Breast epithelium (tissue), 4 donors: Measurements from ENCODE around the gene HCLS1. TPM values are rescaled to one million over a fixed set of nuclear protein-coding genes. Genes with fewer than 3 reads are reported as not detected.

Experiments used
- DNase-seq, 2 donors: peaks; one replicate each; pipeline ENCODE4 v3.0.0-alpha.2; 2019; ENCODE audit warnings: low spot score in 2 of 2
- H3K27ac ChIP-seq, 2 donors: fragments of 200-600 bp; sonication (generic) in 1 of 2; one replicate each; pipeline ENCODE4 v1.5.1; 2016 to 2019; ENCODE audit warnings: mild to moderate bottlenecking in 1 of 2
- H3K27me3 ChIP-seq, 2 donors: fragments of 200-600 bp; sonication (generic) in 1 of 2; one replicate each; pipeline versions ENCODE4 v1.5.1 to v1.6.0; 2017 to 2019; ENCODE audit warnings: control low read depth in 1 of 2, mild to moderate bottlenecking in 1 of 2
- H3K36me3 ChIP-seq: fragments of 200-600 bp; one replicate; pipeline ENCODE4 v1.5.1; 2019
- H3K4me1 ChIP-seq, 2 donors: fragments of 200-600 bp; sonication (generic); one replicate each; pipeline ENCODE4 v1.5.1; 2016 to 2019; ENCODE audit warnings: control low read depth in 1 of 2
- H3K4me3 ChIP-seq, 3 donors: fragments of 200-600 bp; sonication (generic); 1 replicate in 2 of 3; 2 replicates in 1 of 3; pipeline ENCODE4 v1.5.1; 2016 to 2019; ENCODE audit warnings: mild to moderate bottlenecking in 3 of 3, moderate library complexity in 2 of 3
- H3K9me3 ChIP-seq, 2 donors: fragments of 200-600 bp; sonication (generic) in 1 of 2; one replicate each; pipeline ENCODE4 v1.5.1; 2016 to 2019; ENCODE audit warnings: control low read depth in 1 of 2
- POLR2A ChIP-seq: fragments of 450-650 bp; IDR thresholded peaks from one replicate; pipeline ENCODE4 v1.6.1; 2016; ENCODE audit warnings: antibody characterized with exemption, mild to moderate bottlenecking, moderate library complexity
- POLR2AphosphoS5 ChIP-seq, 3 donors: sonication (generic); formaldehyde crosslinking; IDR thresholded peaks; one replicate each; pipeline ENCODE4 v1.6.1; 2017; ENCODE audit warnings: antibody characterized with exemption in 3 of 3
- intact Hi-C: fragments of 100-400 bp; cut with DNase I; formaldehyde crosslinking; loops from one replicate; pipeline ENCODE4 v1.15.1; 2023; ENCODE audit warnings: low total_unique reads
- total RNA-seq, 3 donors: library from RNA; depleted of rRNA; stranded (reverse); fragments of >200 nt; gene quantifications; one replicate each; pipeline ENCODE4 v1.1.0, GENCODE V29; 2016
- TF ChIP-seq, protein P1 (sequence below), 3 donors: fragments of 450-650 bp; IDR thresholded peaks; one replicate each; pipeline ENCODE4 v1.5.1; 2016 to 2017; ENCODE audit warnings: antibody characterized with exemption in 3 of 3, mild to moderate bottlenecking in 3 of 3, moderate library complexity in 3 of 3

Gene HCLS1
- total RNA-seq, 3 donors from 2014 or later: 37.8 to 144 (median 42.6) TPM

DNA sequence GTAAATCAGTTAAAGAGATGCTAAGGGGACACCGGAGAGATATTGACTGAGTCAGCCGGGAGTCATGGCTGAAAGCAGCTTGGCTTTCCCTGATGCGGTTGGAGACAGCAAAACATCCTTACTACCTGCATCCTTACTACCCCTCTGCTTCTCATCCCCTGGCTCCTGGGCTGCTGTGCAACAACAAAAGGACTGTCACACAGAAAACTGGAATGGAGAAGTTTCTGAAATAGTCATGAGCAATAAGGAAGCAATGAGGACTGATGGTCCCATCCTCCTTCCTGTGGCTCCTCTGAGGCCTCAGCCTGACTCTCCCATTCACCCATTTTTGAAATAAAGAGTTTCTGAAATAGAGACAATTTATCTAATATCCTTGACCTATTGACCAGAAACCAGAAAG, 1.1 kb downstream of the HCLS1 start:
- H3K27me3 ChIP-seq: no peaks in the 10 kb centered on the region
- no peak overlapping the region for H3K27ac ChIP-seq
- intact Hi-C loops: no loop called here
- TF ChIP-seq POLR2A (no peak), POLR2AphosphoS5 (IDR thresholded peaks at IDR 0.05) (no peak)
- TF ChIP-seq, protein P1, sequence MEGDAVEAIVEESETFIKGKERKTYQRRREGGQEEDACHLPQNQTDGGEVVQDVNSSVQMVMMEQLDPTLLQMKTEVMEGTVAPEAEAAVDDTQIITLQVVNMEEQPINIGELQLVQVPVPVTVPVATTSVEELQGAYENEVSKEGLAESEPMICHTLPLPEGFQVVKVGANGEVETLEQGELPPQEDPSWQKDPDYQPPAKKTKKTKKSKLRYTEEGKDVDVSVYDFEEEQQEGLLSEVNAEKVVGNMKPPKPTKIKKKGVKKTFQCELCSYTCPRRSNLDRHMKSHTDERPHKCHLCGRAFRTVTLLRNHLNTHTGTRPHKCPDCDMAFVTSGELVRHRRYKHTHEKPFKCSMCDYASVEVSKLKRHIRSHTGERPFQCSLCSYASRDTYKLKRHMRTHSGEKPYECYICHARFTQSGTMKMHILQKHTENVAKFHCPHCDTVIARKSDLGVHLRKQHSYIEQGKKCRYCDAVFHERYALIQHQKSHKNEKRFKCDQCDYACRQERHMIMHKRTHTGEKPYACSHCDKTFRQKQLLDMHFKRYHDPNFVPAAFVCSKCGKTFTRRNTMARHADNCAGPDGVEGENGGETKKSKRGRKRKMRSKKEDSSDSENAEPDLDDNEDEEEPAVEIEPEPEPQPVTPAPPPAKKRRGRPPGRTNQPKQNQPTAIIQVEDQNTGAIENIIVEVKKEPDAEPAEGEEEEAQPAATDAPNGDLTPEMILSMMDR (IDR thresholded peaks at IDR 0.05): no peak
- no peaks in the 10 kb centered on the region for H3K36me3 ChIP-seq
- H3K9me3 ChIP-seq: no peaks in the 10 kb centered on the region
- no peak for DNase-seq
- peak overlapping the region in 1 of 3 donors; percentile 3 for H3K4me3 ChIP-seq
- H3K4me1 ChIP-seq: no peaks in the 10 kb centered on the region

DNA sequence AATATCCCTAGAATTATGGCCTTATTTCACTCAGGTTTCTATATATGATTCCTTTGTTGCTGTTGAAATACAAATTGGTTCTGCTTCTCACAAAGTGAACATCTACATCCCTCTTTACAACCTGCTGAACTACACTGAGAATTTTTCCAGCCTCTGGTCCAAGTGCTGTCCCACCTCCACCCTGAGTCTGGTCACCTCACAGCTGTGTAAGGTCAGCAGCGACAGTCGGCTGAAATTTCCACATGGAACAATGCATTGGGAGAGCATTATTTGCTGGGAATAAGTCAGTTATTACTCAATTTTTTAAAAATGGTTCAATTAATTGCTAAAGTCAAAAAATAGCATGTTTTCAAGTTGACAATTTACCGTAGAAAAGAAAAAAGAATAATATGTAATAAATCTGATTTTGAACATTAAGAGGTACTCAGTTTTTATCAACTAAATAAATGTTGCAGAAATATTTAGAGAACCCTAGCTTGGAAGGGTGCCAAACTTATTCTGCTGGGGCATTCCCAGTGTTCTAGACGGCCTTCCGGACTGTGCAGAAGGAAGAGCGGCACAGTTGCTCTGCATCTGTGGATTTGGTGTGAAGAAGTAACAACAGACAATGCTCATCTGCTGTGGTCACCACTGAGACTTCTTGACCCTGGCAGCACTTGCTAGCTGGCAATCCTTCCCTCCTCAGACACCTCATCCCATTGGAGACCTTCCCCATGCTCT, 1.8 kb downstream of the HCLS1 start:
- intact Hi-C loops: no loop called here
- H3K27ac ChIP-seq: no peak overlapping the region
- peak overlapping the region in 1 of 3 donors; percentile 3 for H3K4me3 ChIP-seq

DNA sequence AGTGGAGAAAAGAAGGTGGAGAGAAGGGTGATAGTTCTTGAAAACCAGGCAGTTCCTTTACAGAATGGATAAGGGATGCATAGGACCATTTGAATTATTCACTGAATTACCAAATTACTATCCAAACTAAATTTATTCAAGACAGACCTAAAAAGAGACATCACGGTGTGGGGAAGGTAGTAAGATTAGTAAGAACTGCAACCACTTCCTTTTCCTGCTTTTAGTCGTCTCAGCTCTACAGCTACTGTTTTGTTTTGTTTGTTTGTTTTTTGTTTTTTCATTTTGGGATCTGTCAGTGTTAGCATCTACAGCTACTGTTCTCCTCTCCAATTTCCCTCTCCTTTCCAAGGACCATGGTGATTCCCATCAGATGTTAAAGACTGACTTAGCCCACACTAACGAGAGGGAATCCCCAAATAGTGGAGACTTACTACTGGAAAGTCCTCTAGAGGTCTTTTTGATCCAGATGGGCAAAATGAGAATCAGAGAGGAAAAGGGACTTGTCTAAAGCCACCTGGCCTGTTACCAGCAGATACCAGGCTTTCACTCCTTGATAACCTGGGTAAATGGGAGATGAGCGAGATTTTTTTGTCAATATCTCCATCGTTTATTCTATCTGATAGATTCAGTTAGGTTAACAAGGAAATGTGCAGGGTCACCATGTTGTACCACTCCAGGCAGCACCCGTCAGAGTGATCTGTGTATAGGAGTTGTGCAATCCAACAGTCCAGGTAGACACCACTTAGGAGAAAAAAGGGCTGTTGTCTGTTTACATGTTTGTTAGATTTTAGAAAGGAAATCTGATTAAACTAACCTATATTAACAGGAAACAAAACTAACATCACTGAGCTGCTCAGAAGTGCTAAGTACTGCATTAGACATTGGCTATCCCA, 6.0 kb downstream of the HCLS1 start:
- TF ChIP-seq, protein P1 (IDR thresholded peaks at IDR 0.05): no peak
- TF ChIP-seq POLR2AphosphoS5 (IDR thresholded peaks at IDR 0.05): no peak
- TF ChIP-seq POLR2A: no peak
- no peaks in the 10 kb centered on the region for H3K9me3 ChIP-seq
- H3K36me3 ChIP-seq: no peaks in the 10 kb centered on the region
- no peaks in the 10 kb centered on the region for H3K4me1 ChIP-seq
- intact Hi-C loops: no loop called here
- no peak for DNase-seq
- H3K27ac ChIP-seq: no peak overlapping the region
- no peaks in the 10 kb centered on the region for H3K27me3 ChIP-seq
- no peak overlapping the region for H3K4me3 ChIP-seq

More for the DNA sequence above, 1.8 kb downstream of the HCLS1 start:
- Histone ChIP-seq H3K4me1 (no peaks in the 10 kb centered on the region), H3K27me3 (no peaks in the 10 kb centered on the region), H3K9me3 (no peaks in the 10 kb centered on the region), H3K36me3 (no peaks in the 10 kb centered on the region)
- DNase-seq: no peak
- no peak for TF ChIP-seq POLR2AphosphoS5 (IDR thresholded peaks at IDR 0.05)
- TF ChIP-seq, protein P1 (IDR thresholded peaks at IDR 0.05): no peak
- no peak for TF ChIP-seq POLR2A

DNA sequence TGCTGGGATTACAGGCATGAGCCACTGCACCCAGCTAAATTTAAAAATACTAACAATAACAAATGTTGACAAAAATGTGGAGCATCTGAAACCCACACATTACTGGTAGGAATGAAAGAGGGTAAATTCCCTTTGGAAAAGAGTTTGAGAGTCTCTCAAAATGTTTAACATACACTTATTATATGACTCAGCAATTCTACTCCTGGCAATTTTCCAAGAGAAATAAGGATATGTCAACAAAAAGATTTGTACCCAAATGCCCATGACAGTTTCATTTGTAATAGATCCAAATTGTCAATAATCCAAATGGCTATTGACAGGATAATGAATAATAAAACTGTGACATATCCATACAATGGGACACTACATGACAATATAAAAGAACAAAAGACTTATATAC, 9.0 kb downstream of the HCLS1 start:
- no peaks in the 10 kb centered on the region for H3K27me3 ChIP-seq
- intact Hi-C loops: no loop called here
- peaks cover 0 to 3% of the 10 kb centered on the region in 2 donors for H3K4me1 ChIP-seq
- DNase-seq: no peak
- H3K4me3 ChIP-seq: no peak overlapping the region
- H3K9me3 ChIP-seq: no peaks in the 10 kb centered on the region
- TF ChIP-seq POLR2AphosphoS5 (IDR thresholded peaks at IDR 0.05): no peak
- TF ChIP-seq POLR2A: no peak
- TF ChIP-seq, protein P1 (IDR thresholded peaks at IDR 0.05): no peak
- no peaks in the 10 kb centered on the region for H3K36me3 ChIP-seq
- no peak overlapping the region for H3K27ac ChIP-seq

DNA sequence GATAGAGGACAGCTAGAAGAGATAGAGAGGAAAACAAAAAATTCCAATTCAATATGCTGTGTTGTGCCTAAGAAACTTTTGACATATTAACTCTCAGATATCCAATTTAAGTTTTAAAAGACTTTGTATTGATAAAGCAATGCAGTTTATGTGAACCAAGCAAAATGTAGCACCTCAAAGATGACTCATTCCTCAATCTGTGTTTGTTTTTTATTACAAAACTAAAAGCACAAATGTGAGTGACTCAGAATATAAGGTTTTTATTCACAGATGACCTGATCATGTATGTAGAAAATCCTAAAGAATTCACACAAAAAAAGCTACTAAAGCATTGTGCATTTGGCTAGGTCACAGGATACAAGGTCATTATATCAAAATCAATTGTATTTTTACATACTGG, 11.1 kb downstream of the HCLS1 start:
- H3K4me3 ChIP-seq: no peak overlapping the region
- H3K27ac ChIP-seq: no peak overlapping the region
- peaks cover 0 to 3% of the 10 kb centered on the region in 2 donors for H3K4me1 ChIP-seq
- H3K9me3 ChIP-seq: no peaks in the 10 kb centered on the region
- H3K36me3 ChIP-seq: no peaks in the 10 kb centered on the region
- H3K27me3 ChIP-seq: no peaks in the 10 kb centered on the region
- no peak for TF ChIP-seq POLR2AphosphoS5 (IDR thresholded peaks at IDR 0.05)
- no peak for TF ChIP-seq POLR2A
- TF ChIP-seq, protein P1 (IDR thresholded peaks at IDR 0.05): no peak
- no peak for DNase-seq
- intact Hi-C loops: no loop called here
